Fibroblast of skin of left quadriceps (primary cell): ENCODE results near the gene NDUFS6.
"Not testable (repeated sequence)": the region's sequence is repeated elsewhere in the genome, so short reads cannot be mapped to it uniquely, and the experiment has no call there.

ENCODE experiments used
- DNase-seq, 2 experiments: peaks; one replicate each; pipeline ENCODE4 v3.0.0-alpha.2; 2013; ENCODE audit warnings: low read depth in 2 of 2

NDUFS6 gene

DNA sequence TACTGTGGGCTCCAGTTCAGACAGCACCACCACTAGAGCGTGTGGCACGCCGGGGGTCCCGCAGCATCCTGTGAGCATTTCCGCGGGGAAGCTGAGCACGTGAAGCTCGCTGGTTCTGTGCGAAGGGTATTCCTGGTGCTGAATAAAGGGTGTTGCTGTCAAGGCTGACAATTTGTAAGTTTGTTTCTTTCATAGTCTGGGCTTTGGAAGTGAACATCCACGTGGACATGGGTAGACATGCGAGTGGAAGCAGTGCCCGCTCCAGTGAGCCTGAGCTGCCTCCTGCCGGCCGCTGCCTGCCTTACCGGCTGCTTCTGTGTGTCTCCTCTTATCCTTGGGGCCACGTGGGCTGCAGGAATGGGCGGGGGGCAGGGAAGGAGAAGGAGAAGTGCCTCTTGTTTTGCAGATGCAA is 14.7 kb downstream of the NDUFS6 start:
- DNase-seq: no peak

- DNase-seq: not testable (repeated sequence)
Measured at GRCh38 chr5:1816495-1817089, 15.4 kb downstream of the NDUFS6 start.

DNA sequence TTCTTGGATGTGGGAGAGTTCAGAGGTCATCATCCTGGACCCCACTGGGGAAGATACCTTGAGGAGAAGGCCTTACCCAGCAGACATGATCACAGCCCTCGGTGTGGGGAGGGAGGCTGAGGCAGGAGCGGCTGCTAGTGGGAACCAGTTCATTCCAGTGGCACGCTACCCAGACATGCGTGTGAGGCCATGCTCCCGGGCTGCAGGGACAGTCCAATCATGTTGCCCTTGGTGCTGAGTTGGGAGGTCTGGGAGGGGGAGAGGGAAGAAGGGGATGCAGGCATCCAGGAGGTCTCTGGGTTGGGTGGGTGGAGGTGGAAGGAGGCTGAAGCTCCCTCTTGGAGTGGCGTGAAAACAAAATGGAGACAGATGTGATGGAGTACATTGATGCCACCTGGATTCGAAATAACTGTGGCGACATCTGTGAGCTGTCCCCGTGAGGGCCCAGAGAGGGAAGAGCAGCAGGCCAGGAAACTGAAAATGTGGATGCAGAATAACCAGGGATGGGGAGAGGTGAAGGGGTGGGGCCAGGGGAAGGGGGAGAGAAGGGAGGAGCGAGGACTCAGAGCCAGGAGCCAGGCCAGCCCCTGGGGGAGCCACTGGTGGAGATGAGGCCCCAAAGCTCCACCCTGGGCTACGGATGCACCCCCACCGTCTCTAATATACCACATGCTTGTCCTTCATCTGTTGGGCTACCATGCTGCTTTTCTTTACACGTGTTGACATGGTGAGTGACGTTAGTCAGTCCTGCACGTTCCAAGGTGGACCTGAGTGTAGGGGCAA is 16.2 kb downstream of the NDUFS6 start:
- no peak for DNase-seq

- DNase-seq: no peak
Measured at GRCh38 chr5:1818784-1819183, 17.6 kb downstream of the NDUFS6 start.

GRCh38 chr5:1819458-1819857 is 18.3 kb downstream of the NDUFS6 start:
- DNase-seq: no peak

GRCh38 chr5:1820381-1820780 is 19.2 kb downstream of the NDUFS6 start:
- DNase-seq: no peak

DNA sequence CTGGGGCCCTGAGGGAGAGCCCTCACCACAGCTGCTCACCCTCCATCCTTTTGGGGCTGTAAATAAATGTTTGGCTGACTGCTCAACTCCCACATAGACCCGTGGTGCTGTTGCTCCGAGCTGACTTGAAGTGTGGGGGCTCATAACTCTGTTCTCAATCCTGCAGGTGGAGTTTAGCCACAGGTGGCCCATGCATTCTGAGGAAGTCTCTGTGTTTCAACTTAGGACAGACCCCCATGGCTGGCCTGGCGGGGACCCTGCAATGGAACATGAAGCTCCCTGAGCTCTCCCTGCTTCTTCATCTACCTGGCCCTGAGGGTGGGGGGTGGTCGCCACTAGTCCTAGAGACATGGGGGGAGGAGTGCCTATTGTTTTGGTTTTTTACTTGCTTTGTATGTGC is 19.7 kb downstream of the NDUFS6 start:
- DNase-seq: no peak

GRCh38 chr5:1821862-1822261 is 20.7 kb downstream of the NDUFS6 start:
- DNase-seq: no peak

- DNase-seq: no peak
Measured at GRCh38 chr5:1823381-1824034, 22.3 kb downstream of the NDUFS6 start.

DNA sequence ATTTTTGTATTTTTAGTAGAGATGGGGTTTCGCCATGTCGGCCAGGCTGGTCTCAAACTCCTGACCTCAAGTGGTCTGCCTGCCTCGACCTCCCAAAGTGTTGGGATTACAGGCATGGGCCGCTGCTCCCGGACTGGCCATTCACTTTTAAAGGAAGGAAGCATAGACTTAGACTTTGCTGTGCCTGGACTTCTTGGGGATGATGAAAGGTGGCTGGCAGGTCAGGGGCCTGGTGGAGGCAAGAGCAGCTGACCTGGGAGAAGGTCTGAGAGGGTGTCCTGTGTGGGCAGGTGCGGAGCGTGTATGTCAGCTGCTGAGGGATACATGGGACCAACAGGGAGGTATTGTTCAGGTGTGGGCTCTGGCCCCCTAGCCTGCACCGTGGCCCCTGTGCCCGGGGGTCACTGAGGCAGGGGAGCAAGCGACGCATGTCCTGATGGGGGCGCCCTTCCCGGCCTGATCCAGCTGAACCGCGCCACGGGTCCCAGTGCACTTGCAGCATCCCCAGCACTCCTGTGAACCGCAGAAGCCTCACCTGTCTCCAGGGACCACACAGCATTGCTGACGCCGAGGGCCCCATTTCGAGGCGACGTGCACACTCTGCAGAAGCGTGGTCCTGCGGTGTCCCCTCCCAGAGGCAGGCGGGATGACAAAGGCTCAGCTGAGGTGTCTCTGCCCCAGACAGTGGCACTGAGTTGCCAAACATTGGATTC is 23.1 kb downstream of the NDUFS6 start:
- DNase-seq: no peak

GRCh38 chr5:1824903-1825841 is 24.0 kb downstream of the NDUFS6 start:
- DNase-seq: no peak

DNA sequence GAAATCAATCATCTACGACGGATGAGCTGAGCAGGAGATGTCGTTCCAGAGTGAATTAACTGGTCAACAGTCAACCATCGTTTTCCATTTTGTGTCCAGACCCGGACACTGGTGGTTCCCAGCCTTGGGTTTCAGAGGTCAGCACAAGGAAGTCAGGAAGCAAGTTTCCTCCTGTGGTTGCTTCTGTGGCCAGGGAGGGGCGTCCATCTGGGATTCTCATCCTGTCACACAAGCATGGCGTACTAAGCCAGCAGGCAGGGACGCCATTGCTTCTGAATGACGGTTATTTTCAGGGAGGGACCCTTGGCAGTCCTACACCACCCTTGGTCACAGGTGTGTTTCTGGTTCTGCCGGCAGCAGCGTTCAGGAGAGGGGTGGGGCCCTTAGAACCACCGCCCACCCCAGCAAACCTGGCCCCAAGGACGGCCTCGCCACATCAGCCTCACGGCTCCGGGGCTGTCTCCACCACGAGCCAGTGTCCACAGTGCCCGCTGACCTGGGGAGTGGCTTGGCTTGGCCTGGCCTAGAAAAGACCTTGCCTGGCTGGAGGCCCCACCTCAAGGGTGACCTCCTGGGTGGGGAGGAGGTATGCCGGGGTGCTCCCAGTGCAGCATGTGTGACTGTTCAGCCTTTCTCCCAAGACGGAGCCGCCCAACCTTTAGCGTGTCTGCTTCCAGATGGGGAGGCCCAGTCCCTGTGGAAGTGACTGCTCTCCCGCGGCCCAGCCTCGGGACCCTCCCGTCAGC is 25.2 kb downstream of the NDUFS6 start:
- no peak for DNase-seq

DNA sequence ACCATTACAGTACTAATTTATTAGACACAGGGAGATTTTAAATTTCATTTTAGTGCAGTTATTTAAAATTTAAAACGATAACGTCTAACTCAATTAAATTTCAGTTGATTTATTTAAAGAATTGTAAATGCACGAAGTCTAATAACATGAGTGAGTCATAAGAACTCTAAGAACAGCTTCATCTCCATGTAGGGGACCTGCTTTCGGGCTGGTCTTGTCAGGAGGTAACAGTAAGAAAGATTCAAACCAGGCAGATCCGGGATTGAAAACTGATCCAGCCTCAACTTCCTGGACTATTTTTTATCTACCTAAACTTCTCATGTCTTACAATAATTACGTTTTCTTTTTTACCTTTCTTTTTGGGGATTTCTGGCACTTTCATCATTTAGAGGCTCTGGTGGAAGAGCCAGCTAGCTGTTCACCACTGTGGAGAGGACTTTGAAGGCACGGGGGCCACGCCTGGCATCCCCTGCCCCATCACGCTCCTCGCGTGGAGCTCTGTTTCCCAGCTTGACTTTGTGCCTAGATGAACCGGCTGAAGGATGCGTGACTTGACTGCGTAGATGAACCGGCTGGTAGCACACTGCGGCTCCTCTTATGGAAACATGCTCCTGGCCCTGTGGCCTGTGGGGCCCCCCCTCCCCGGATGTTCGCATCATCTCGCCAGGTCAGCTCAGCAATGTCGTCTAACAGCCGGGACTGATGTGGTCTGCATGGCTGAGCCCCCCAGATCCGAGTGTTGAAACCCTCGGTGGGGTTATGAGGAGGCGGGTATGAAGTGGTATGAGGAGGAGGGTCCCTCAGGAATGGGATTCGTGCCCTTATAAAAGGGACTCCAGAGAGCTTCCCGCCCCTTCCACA is 26.0 kb downstream of the NDUFS6 start:
- DNase-seq: no peak

GRCh38 chr5:1827886-1828397 is 26.7 kb downstream of the NDUFS6 start:
- DNase-seq: no peak

- no peak for DNase-seq
Measured at GRCh38 chr5:1830571-1831228, 29.5 kb downstream of the NDUFS6 start.

DNA sequence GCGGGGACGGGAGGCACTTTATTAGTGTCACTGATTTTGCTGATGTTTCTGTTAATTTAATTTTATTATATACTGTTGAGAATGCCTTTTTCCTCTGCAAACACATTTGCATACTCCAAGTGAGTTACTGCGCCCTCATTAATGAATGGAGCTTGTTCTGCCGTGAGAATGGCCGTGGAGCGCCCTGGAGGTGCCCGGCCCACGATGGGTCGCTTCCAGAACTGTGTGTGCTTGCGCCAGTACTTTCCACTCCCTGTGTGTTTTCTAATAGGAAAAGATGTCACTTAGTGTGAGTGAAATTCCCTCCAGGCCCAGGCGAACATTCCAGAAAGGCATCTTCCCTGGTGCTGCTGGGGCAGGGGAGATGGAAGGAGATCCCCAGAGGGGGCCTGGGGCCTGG is 30.1 kb downstream of the NDUFS6 start:
- no peak for DNase-seq

- no peak for DNase-seq
Measured at GRCh38 chr5:1831677-1832313, 30.6 kb downstream of the NDUFS6 start.

- no peak for DNase-seq
Measured at GRCh38 chr5:1832511-1833250, 31.5 kb downstream of the NDUFS6 start.
